Measurements from ENCODE around the gene MRPL24.

MRPL24 gene

DNA sequence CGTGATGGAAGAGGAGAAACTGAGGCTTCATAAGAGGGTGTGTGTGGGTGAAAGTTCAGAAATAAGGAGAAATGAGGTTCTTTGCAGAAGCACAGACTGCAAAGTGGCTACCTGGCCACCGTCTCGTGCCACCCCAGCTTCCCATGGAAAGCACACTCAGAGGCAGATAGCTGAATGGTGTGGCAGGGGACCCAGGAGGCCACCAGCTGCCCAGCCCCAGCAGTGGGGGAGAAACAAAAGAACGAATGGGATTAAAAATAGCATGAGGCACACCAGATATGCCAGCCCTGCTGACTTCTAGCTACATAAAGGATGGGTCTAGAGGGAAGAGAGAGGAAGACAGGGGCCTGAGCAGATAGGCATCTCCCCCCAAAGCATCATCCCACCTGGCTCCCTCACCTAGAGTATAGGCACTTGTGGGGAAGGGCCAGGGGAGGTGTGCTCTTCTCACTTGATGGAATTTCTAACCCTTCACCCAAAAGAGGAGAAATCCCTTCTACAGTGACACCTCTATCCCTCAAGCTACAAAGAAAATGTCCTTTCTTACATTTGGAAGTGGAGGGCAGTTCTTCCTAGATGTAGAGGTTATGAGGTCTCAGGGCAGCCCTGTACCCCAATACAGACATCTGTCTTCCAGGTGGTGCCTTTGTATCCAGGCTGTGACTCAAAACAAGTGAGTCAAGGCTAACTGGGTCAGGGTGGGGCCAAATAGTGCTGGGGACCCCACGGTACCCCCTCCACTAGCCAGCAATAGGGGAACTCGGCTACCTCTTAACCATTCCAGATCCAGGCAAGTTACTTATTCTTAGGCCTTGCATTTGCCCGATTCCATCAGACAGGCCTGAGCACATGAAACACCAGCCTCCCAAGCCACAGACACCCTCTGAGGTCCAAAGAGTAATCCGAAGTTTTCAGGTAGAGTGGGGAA lies 7.1 kb upstream of the MRPL24 start:
- no peaks in the 10 kb centered on the region for H3K27me3 ChIP-seq (ENCODE audit: insufficient read depth, low read length)
- peak overlapping the region; percentile 58 for H3K27ac ChIP-seq (ENCODE audit: low read length)
- peaks cover 29% of the 10 kb centered on the region for H3K36me3 ChIP-seq (ENCODE audit: insufficient read depth, low read depth, low read length)
- H3K4me3 ChIP-seq (ENCODE audit: low read length) = peak overlapping the region; percentile 82
- no peaks in the 10 kb centered on the region for H3K9me3 ChIP-seq (ENCODE audit: insufficient read depth, low read depth, low read length)
- peaks cover 45% of the 10 kb centered on the region for H3K4me1 ChIP-seq (ENCODE audit: insufficient read depth, low read length)
- peak overlapping the region; percentile 99; the same call in 1 of the 2 replicates for H3K9ac ChIP-seq (ENCODE audit: low read depth, low read length)

DNA sequence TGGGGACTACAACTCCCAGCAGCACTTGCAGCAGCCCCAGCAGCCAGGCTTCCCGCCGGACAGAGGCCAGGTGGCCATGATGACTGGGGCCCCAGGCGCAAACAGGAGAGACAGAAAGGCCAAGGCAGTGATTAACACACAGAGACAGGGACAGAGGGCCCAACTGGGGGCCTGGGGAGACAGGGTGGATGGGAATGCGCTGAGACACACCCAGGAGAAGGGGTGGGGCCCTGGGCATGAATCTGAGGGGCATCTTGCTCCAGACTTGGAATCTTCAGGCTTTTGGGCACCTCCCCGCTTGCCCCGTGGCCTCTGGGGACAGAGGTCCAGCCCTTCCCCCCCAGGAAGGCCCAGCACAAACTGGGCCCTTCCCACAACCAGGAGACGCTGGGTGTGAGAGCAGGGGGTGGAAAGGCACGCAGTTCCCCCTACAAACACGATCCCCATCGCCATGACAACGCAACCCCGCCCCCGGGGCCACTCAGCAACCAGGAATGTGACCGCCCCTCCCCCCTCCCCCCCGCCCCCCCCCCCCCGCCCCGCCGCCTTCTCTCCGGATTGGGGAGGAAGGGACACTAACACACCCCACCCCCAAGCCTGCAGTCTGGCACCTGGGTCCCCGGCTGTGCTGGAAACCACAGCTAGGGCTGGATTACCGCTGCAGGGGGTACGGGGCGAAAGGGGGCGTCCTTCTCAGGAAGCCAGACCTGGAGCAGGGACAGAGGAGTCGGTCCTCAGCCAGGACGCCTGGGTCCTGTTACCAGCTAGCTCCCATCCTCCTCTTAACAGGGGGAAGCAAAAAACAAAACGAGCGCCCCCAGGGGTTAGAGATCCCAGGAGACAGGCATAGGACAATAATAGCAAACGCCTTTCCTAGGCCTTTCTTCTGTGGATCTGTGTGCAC lies 6.1 kb upstream of the MRPL24 start:
- peak overlapping the region; percentile 100 for H3K27ac ChIP-seq (ENCODE audit: low read length)
- peak overlapping the region; percentile 100 for H3K9ac ChIP-seq (ENCODE audit: low read depth, low read length)
- H3K4me1 ChIP-seq (ENCODE audit: insufficient read depth, low read length) = peaks cover 39% of the 10 kb centered on the region
- no peaks in the 10 kb centered on the region for H3K27me3 ChIP-seq (ENCODE audit: insufficient read depth, low read length)
- peak overlapping the region; percentile 89 for H3K4me3 ChIP-seq (ENCODE audit: low read length)
- H3K36me3 ChIP-seq (ENCODE audit: insufficient read depth, low read depth, low read length) = peaks cover 39% of the 10 kb centered on the region
- H3K9me3 ChIP-seq (ENCODE audit: insufficient read depth, low read depth, low read length) = no peaks in the 10 kb centered on the region

DNA sequence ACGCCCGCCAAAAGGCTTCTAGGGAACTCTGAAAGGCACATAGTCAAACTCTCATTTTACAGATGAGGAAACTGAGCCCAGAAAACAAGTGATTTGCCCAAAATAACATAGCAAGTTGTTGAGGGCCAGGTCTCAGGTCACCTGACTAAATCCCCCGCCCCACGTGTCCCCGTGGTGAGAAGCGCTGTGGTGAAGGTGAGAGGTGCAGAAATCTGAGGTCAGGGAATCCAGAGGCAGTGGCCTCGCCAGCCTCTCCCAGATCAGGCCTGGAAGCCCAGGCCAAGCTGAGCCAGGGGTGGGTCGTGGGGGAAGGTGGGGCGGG lies 5.5 kb upstream of the MRPL24 start:
- Histone ChIP-seq H3K9me3 (ENCODE audit: insufficient read depth, low read depth, low read length) (no peaks in the 10 kb centered on the region), H3K36me3 (ENCODE audit: insufficient read depth, low read depth, low read length) (peaks cover 44% of the 10 kb centered on the region), H3K27ac (ENCODE audit: low read length) (peak overlapping the region; percentile 100), H3K4me1 (ENCODE audit: insufficient read depth, low read length) (peaks cover 45% of the 10 kb centered on the region), H3K4me3 (ENCODE audit: low read length) (peak overlapping the region; percentile 89; the same call in 1 of the 2 replicates), H3K27me3 (ENCODE audit: insufficient read depth, low read length) (no peaks in the 10 kb centered on the region), H3K9ac (ENCODE audit: low read depth, low read length) (peak overlapping the region; percentile 100; the same call in 1 of the 2 replicates)

DNA sequence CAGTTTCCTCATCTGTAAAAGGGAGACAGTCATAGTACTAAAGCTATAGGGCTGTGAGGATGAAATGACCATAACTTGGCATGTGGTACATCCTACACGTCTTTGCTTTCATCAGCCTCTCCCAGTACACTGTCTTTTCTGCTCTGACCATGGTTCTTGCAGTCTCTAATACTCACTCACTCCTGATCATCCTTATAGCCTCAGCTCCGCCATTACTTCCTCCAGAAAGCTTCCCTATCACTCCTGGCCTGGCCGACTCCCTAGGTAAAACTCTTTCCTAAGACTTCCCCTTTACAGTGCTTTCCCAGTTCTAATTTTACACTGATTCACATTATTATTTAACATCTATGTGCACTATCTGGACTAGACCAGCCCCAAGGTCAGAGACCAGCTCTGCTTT lies 5.0 kb upstream of the MRPL24 start:
- Histone ChIP-seq H3K4me1 (ENCODE audit: insufficient read depth, low read length) (peaks cover 45% of the 10 kb centered on the region), H3K9ac (ENCODE audit: low read depth, low read length) (peak overlapping the region; percentile 100; the same call in 1 of the 2 replicates), H3K27me3 (ENCODE audit: insufficient read depth, low read length) (no peaks in the 10 kb centered on the region), H3K27ac (ENCODE audit: low read length) (peak overlapping the region; percentile 100), H3K4me3 (ENCODE audit: low read length) (peak overlapping the region; percentile 89; the same call in 1 of the 2 replicates), H3K36me3 (ENCODE audit: insufficient read depth, low read depth, low read length) (peaks cover 44% of the 10 kb centered on the region), H3K9me3 (ENCODE audit: insufficient read depth, low read depth, low read length) (no peaks in the 10 kb centered on the region)

DNA sequence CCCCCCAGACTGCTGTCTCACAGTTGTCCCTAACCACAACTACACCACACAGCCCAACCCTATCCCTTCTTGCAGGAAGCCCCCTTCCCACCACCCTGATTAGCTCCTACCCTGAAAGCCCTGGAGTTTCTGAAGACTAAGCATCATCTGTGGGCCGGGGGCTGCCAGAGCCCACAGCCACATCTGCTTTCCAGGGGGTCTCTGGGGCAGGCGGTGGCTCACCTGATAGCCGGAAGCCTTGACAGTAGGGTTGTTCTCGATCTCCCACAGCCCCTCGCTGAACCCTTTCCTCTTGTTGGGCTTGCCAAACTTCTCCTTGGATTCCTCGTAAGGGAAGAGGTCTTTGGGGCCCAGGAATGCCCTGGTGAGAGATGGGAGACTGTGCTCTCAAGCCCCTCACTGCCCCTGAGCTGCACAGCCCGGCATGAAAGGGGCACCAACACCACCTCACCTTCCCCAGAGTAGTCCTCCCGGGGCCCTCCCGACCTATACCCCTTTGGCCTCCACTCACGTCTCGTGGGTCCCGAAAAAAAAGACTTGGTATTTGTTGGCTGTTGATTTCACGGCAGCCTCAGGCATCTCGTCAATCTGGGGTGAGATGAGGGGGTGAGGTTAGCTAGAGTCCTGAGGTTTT lies 4.0 kb upstream of the MRPL24 start:
- no peaks in the 10 kb centered on the region for H3K27me3 ChIP-seq (ENCODE audit: insufficient read depth, low read length)
- no peaks in the 10 kb centered on the region for H3K9me3 ChIP-seq (ENCODE audit: insufficient read depth, low read depth, low read length)
- no peak overlapping the region for H3K4me3 ChIP-seq (ENCODE audit: low read length)
- H3K4me1 ChIP-seq (ENCODE audit: insufficient read depth, low read length) = peaks cover 45% of the 10 kb centered on the region
- H3K9ac ChIP-seq (ENCODE audit: low read depth, low read length) = no peak overlapping the region; the same call in 1 of the 2 replicates
- H3K27ac ChIP-seq (ENCODE audit: low read length) = peak overlapping the region; percentile 78
- H3K36me3 ChIP-seq (ENCODE audit: insufficient read depth, low read depth, low read length) = peaks cover 44% of the 10 kb centered on the region

DNA sequence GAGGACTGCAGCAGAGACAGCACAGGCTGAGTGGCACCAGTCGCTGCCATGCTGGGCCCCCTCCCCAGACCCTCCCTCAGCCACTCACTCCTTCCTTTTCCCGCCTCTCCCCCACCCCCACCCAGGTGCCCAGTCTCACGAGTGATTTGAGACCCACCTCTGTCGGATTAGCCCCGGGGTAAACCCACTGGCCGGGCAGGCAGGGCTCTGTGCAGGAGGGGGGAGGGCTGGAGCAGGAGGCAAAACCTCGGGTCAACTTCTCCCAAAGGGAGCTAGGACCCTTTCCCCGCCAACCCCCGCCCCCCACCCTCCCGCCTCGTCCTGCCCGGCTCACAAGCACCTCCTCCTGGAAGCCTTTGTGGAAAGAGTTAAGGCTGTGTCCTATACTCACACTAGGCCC lies 3.5 kb upstream of the MRPL24 start:
- Histone ChIP-seq H3K36me3 (ENCODE audit: insufficient read depth, low read depth, low read length) (peaks cover 39% of the 10 kb centered on the region), H3K4me3 (ENCODE audit: low read length) (no peak overlapping the region), H3K27me3 (ENCODE audit: insufficient read depth, low read length) (no peaks in the 10 kb centered on the region), H3K9me3 (ENCODE audit: insufficient read depth, low read depth, low read length) (no peaks in the 10 kb centered on the region), H3K9ac (ENCODE audit: low read depth, low read length) (no peak overlapping the region), H3K27ac (ENCODE audit: low read length) (no peak overlapping the region), H3K4me1 (ENCODE audit: insufficient read depth, low read length) (peaks cover 41% of the 10 kb centered on the region)

DNA sequence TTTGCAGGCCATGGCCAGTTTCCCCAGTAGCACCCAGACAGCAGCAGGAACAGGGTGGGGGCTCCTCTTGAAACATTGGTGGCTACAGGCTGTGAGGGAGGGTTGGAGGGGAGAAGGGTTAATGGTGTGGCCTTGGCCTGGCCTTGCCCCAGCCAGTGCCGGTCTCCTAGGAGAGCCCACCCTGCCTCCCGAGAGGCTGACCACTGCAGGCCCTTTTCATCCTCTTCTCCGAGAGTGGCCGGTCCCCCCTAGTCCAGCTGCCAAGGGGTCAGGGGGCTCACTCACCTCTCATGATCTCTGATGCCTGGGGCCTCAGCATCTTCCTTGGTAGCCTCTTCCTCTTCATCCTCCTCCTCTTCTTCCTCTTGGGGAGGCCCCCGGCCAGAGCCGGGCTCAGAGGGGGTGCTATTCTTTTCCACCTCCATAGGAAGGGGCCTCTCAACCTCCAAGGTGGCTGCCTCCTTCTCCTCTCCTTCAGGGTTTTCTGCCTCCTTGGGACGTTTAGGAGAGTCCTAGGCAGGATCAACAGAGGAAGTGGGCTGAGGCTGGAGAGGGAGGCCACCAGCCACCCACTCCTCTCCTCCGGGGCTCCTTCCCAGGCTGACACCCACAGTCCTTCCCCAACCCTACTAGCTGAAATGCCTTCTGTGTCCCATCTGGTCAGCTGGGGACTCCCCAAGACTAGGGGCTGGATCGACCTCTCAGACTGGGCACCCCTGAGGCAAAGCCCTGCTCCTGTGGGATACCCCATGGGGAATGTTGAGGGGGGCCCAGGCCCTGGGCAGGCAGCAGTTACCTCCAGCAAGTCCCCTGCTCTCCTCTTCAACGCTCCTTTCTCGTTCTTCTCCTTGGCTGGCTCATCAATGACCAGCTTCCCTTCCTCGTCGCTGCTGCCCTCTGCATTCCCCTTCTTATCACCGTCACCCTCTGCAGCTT lies 2.7 kb upstream of the MRPL24 start:
- H3K4me3 ChIP-seq (ENCODE audit: low read length) = no peak overlapping the region
- no peak overlapping the region for H3K27ac ChIP-seq (ENCODE audit: low read length)
- no peak overlapping the region for H3K9ac ChIP-seq (ENCODE audit: low read depth, low read length)
- H3K4me1 ChIP-seq (ENCODE audit: insufficient read depth, low read length) = peaks cover 34% of the 10 kb centered on the region
- H3K27me3 ChIP-seq (ENCODE audit: insufficient read depth, low read length) = no peaks in the 10 kb centered on the region
- H3K36me3 ChIP-seq (ENCODE audit: insufficient read depth, low read depth, low read length) = peaks cover 38% of the 10 kb centered on the region
- H3K9me3 ChIP-seq (ENCODE audit: insufficient read depth, low read depth, low read length) = no peaks in the 10 kb centered on the region

DNA sequence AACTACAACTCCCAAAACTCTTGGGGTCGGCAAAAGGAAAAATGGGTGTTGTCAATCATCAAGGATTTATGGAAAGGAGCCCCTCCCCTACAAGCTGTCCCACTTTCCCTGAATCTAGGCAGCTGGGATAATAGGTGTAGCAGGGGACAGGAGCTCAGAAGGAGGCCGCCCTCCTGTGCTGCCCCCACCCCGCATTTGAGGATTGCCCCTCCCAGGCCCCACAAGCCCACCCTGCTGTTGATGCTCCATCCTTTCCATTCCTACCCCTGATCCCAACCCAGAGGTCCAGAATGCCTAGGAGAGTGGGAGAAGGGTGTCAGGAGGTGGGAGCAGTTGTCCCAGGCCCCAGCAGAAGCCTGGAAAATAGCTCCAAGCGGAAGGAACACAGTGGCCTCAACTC lies 1.9 kb upstream of the MRPL24 start:
- H3K27me3 ChIP-seq (ENCODE audit: insufficient read depth, low read length) = no peaks in the 10 kb centered on the region
- peaks cover 25% of the 10 kb centered on the region for H3K4me1 ChIP-seq (ENCODE audit: insufficient read depth, low read length)
- H3K27ac ChIP-seq (ENCODE audit: low read length) = no peak overlapping the region
- H3K4me3 ChIP-seq (ENCODE audit: low read length) = no peak overlapping the region
- peaks cover 42% of the 10 kb centered on the region for H3K36me3 ChIP-seq (ENCODE audit: insufficient read depth, low read depth, low read length)
- H3K9ac ChIP-seq (ENCODE audit: low read depth, low read length) = no peak overlapping the region
- no peaks in the 10 kb centered on the region for H3K9me3 ChIP-seq (ENCODE audit: insufficient read depth, low read depth, low read length)

DNA sequence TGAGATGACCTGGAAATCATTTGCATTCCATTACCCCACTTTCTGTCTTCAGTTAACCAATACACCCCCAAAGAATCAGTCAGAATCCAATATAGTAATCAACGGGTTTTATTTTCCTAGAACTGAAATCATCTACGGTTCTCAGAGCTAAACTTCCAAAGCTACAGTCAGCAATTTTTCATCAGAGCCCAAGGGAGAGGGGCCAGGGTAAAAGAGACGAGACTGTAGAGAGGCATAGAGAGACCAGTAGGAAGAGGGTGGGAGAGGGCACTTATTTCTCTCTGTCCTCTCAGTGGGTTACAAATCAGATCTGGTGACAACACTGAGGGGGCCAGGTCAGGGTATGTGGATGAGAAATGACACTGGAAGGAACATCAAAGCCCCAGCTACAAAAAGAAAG lies 1.1 kb upstream of the MRPL24 start:
- Histone ChIP-seq H3K27me3 (ENCODE audit: insufficient read depth, low read length) (no peaks in the 10 kb centered on the region), H3K27ac (ENCODE audit: low read length) (peak overlapping the region; percentile 9), H3K9ac (ENCODE audit: low read depth, low read length) (peak overlapping the region; percentile 73; the same call in 1 of the 2 replicates), H3K4me3 (ENCODE audit: low read length) (peak overlapping the region; percentile 57; the same call in 1 of the 2 replicates), H3K4me1 (ENCODE audit: insufficient read depth, low read length) (peaks cover 22% of the 10 kb centered on the region; the same call in 1 of the 2 replicates), H3K9me3 (ENCODE audit: insufficient read depth, low read depth, low read length) (no peaks in the 10 kb centered on the region), H3K36me3 (ENCODE audit: insufficient read depth, low read depth, low read length) (peaks cover 50% of the 10 kb centered on the region)

DNA sequence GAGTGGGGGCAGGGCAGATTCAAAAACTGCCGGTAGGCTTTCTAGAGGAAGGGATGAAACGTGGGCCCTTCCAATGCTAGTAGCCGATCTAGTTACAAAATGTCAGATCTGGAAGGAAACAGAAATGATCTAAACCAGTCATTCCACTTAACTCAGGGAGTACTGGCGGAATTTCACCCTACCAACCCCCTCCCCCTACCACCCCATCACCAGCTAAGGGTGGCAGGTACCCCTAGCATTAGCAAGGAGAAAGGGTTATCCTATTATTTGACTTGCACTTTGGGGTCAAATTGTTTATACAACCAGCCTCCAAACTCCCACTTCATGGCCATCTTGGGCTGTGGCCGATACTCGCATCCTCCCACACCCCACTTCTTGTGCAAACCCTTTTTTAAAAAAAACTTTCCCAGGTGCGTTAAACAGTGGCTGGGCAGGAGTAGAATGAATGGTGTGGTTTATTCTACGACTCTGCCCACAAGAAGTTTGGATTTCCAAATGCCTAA lies 644 bp upstream of the MRPL24 start:
- Histone ChIP-seq H3K4me1 (ENCODE audit: insufficient read depth, low read length) (peaks cover 22% of the 10 kb centered on the region; the same call in 1 of the 2 replicates), H3K9ac (ENCODE audit: low read depth, low read length) (peak overlapping the region; percentile 73; the same call in 1 of the 2 replicates), H3K36me3 (ENCODE audit: insufficient read depth, low read depth, low read length) (peaks cover 54% of the 10 kb centered on the region), H3K4me3 (ENCODE audit: low read length) (peak overlapping the region; percentile 57), H3K9me3 (ENCODE audit: insufficient read depth, low read depth, low read length) (no peaks in the 10 kb centered on the region), H3K27ac (ENCODE audit: low read length) (peak overlapping the region; percentile 9), H3K27me3 (ENCODE audit: insufficient read depth, low read length) (no peaks in the 10 kb centered on the region)
